GM12878 (cell line): ENCODE data around the gene KLHL8. TPM values are rescaled to one million over a fixed set of nuclear protein-coding genes. Genes with fewer than 3 reads are reported as not detected.

Experiments used
- ATF7 ChIP-seq: fragments of 450-650 bp; IDR thresholded peaks from 2 replicates; pipeline ENCODE4 v1.6.1; 2016; ENCODE audit warnings: low read depth, mild to moderate bottlenecking
- BRCA1 ChIP-seq: IDR thresholded peaks from 2 replicates; pipeline ENCODE4 v1.6.1; 2011; ENCODE audit warnings: low read depth, low read length, improper control_type of control experiment
- E4F1 ChIP-seq: fragments of 450-650 bp; IDR thresholded peaks from 2 replicates; pipeline ENCODE4 v1.6.1; 2018; ENCODE audit warnings: borderline replicate concordance, mild to moderate bottlenecking; ENCODE audit not compliant: partially characterized antibody
- JUND ChIP-seq: IDR thresholded peaks from 2 replicates; pipeline ENCODE4 v1.6.1; 2012; ENCODE audit warnings: low read depth, mild to moderate bottlenecking, low read length, improper control_type of control experiment, moderate library complexity
- KAT2A ChIP-seq: conservative IDR thresholded peaks from 2 replicates; pipeline ENCODE4 v1.6.1; 2011; ENCODE audit warnings: low read depth, low read length; ENCODE audit not compliant: control insufficient read depth
- NFYB ChIP-seq: IDR thresholded peaks from 2 replicates; pipeline ENCODE4 v1.6.1; 2011; ENCODE audit warnings: low read depth, mild to moderate bottlenecking, low read length, improper control_type of control experiment, moderate library complexity; ENCODE audit not compliant: insufficient read depth
- NKRF ChIP-seq: fragments of 450-650 bp; conservative IDR thresholded peaks from 2 replicates; pipeline ENCODE4 v1.6.1; 2017; ENCODE audit warnings: mild to moderate bottlenecking, moderate library complexity
- TCF12 ChIP-seq: IDR thresholded peaks from 2 replicates; pipeline ENCODE4 v1.6.1; 2011; ENCODE audit warnings: low read depth, mild to moderate bottlenecking, low read length
- ZBTB33 ChIP-seq: fragments of 450-650 bp; IDR thresholded peaks from 2 replicates; pipeline ENCODE4 v1.6.1; 2017; ENCODE audit warnings: mild to moderate bottlenecking
- polyA plus RNA-seq, 11 experiments: library from polyadenylated mRNA; depleted of rRNA in 4 of 11; unstranded in 6 of 11; stranded (reverse) in 5 of 11; fragments of >200 nt; fragmentation: Nextera tagmentation in 4 of 11; fragmentation: Illumina TruSeq in 1 of 11; extraction: Ambion mirVana in 4 of 11; extraction: Trizol in 1 of 11; gene quantifications; 1 replicate in 1 of 11; 2 replicates in 10 of 11; pipeline versions ENCODE4 v1.2.1 to v1.2.3, GENCODE V29; 2011 to 2016; ENCODE audit warnings: inconsistent platforms in 2 of 11, missing spikeins in 2 of 11, low read depth in 1 of 11
- total RNA-seq, 4 experiments: library from RNA; depleted of rRNA in 3 of 4; stranded (reverse); fragments of >200 nt in 3 of 4; fragmentation: Illumina TruSeq in 1 of 4; extraction: Trizol in 1 of 4; gene quantifications; 2 replicates each; pipeline versions ENCODE4 v1.2.1 to v1.2.3, GENCODE V29; 2013 to 2021
- TF ChIP-seq, protein P1 (sequence below): fragments of 450-650 bp; IDR thresholded peaks from 2 replicates; pipeline ENCODE4 v1.6.1; 2017; ENCODE audit warnings: mild to moderate bottlenecking, low read depth, inconsistent platforms; ENCODE audit not compliant: poor library complexity, severe bottlenecking

Gene KLHL8
- total and polyA plus RNA-seq, 10 of the 15 experiments (the other 5 are each of a cell fraction or from before 2014, with no cell fraction given): 4.5 to 13.1 (median 9.0) TPM

DNA sequence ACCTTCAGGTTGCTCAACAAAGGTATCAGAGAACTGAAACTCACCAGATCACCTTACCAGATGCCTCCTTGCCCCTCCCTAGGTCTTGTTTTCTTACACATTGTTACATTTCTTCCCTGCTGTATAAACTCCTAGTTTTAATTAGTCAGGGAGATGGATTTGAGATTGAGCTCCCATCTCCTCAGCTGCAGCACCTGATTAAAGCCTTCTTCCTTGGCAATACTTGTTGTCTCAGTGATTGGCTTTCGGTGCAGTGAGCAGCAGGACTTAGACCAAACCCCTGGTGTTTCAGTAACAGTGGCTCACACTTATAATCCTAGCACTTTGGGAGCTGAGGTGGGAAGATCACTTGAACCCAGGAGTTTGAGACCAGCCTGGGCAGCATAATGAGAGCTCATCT, 42.5 kb upstream of the KLHL8 start (continued):
- TF ChIP-seq ZBTB33 (no peak), JUND (no peak), NKRF (no peak), BRCA1 (no peak), E4F1 (no peak), KAT2A (no peak), ATF7 (no peak), TCF12 (no peak), NFYB (no peak)
- TF ChIP-seq, protein P1, sequence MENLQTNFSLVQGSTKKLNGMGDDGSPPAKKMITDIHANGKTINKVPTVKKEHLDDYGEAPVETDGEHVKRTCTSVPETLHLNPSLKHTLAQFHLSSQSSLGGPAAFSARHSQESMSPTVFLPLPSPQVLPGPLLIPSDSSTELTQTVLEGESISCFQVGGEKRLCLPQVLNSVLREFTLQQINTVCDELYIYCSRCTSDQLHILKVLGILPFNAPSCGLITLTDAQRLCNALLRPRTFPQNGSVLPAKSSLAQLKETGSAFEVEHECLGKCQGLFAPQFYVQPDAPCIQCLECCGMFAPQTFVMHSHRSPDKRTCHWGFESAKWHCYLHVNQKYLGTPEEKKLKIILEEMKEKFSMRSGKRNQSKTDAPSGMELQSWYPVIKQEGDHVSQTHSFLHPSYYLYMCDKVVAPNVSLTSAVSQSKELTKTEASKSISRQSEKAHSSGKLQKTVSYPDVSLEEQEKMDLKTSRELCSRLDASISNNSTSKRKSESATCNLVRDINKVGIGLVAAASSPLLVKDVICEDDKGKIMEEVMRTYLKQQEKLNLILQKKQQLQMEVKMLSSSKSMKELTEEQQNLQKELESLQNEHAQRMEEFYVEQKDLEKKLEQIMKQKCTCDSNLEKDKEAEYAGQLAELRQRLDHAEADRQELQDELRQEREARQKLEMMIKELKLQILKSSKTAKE: no peak
